Measurements from ENCODE around the gene PANX1.

DNA sequence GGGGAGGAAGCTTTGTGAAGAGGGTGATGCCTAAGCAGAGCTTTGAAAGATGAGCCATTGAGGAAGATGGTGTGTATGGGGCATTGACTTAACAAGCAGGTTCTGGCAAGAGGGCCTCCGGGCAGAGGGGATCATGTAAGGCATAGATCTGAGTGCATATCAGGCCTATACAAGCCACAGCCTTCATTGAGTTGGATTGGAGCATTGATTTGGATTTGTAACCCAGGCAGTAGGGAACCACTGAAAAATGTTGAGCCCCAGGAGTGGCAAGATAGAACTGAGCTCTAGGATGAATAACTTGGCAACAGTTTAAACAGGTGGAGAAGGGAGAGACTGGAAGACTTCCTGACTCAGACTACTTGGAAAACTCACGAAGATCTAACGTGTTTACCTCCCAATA, 21.4 kb downstream of the PANX1 start:
- TF ChIP-seq, protein P1, sequence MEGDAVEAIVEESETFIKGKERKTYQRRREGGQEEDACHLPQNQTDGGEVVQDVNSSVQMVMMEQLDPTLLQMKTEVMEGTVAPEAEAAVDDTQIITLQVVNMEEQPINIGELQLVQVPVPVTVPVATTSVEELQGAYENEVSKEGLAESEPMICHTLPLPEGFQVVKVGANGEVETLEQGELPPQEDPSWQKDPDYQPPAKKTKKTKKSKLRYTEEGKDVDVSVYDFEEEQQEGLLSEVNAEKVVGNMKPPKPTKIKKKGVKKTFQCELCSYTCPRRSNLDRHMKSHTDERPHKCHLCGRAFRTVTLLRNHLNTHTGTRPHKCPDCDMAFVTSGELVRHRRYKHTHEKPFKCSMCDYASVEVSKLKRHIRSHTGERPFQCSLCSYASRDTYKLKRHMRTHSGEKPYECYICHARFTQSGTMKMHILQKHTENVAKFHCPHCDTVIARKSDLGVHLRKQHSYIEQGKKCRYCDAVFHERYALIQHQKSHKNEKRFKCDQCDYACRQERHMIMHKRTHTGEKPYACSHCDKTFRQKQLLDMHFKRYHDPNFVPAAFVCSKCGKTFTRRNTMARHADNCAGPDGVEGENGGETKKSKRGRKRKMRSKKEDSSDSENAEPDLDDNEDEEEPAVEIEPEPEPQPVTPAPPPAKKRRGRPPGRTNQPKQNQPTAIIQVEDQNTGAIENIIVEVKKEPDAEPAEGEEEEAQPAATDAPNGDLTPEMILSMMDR (IDR thresholded peaks at IDR 0.05): no peak
- TF ChIP-seq POLR2A (IDR thresholded peaks at IDR 0.05) (no peak), POLR2AphosphoS5 (IDR thresholded peaks at IDR 0.05) (no peak)

Data from transverse colon (tissue), 4 donors.